WERI-Rb-1 (cell line): ENCODE data around the gene ZNF205.
"Not testable (repeated sequence)": the region's sequence is repeated elsewhere in the genome, so short reads cannot be mapped to it uniquely, and the experiment has no call there.

Experiments
- DNase-seq: peaks from one replicate; pipeline ENCODE4 v3.0.0-alpha.2; 2020
- H3K27ac ChIP-seq: fragments of 250-450 bp; sonication (Bioruptor Pico); 2 replicates; pipeline ENCODE4 v1.5.1; 2020; ENCODE audit warnings: mild to moderate bottlenecking, moderate library complexity
- H3K27me3 ChIP-seq: fragments of 250-450 bp; sonication (Bioruptor Pico); 2 replicates; pipeline ENCODE4 v1.5.1; 2021; ENCODE audit warnings: mild to moderate bottlenecking, low read depth, moderate library complexity; ENCODE audit not compliant: insufficient read depth, severe bottlenecking
- H3K36me3 ChIP-seq: fragments of 250-450 bp; sonication (Bioruptor Pico); 2 replicates; pipeline ENCODE4 v1.5.1; 2020; ENCODE audit warnings: mild to moderate bottlenecking, moderate library complexity
- H3K4me3 ChIP-seq: 2 replicates; pipeline ENCODE4 v1.5.1; 2011; ENCODE audit warnings: low read depth, mild to moderate bottlenecking, control low read depth, low read length
- H3K9me3 ChIP-seq: fragments of 250-450 bp; sonication (Bioruptor Pico); 2 replicates; pipeline ENCODE4 v1.5.1; 2021; ENCODE audit warnings: mild to moderate bottlenecking, moderate library complexity; ENCODE audit not compliant: severe bottlenecking
- TF ChIP-seq, protein P1 (sequence below): IDR thresholded peaks from 2 replicates; pipeline ENCODE4 v1.5.1; 2011; ENCODE audit warnings: low read depth, mild to moderate bottlenecking, control low read depth, inconsistent platforms, low read length

The ZNF205 gene

DNA sequence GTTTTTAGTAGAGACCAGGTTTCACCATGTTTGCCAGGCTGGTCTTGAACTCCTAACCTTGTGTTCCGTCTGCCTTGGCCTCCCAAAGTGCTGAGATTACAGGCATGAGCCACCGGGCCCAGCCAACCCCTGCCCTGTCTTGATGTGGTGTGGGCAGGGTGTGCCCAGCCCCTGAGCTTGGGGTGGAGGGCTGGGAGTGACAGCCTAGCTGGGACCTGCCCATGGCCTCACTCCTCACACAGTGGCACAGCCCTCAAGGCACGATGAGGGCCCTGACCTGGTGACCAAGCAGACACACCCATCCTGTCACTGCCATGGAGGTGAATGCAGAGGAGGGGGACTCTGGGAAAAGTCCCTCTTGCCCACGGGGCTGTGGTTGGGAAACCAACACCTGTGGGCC, 43.9 kb upstream of the ZNF205 start:
- no peak overlapping the region for H3K4me3 ChIP-seq
- TF ChIP-seq, protein P1, sequence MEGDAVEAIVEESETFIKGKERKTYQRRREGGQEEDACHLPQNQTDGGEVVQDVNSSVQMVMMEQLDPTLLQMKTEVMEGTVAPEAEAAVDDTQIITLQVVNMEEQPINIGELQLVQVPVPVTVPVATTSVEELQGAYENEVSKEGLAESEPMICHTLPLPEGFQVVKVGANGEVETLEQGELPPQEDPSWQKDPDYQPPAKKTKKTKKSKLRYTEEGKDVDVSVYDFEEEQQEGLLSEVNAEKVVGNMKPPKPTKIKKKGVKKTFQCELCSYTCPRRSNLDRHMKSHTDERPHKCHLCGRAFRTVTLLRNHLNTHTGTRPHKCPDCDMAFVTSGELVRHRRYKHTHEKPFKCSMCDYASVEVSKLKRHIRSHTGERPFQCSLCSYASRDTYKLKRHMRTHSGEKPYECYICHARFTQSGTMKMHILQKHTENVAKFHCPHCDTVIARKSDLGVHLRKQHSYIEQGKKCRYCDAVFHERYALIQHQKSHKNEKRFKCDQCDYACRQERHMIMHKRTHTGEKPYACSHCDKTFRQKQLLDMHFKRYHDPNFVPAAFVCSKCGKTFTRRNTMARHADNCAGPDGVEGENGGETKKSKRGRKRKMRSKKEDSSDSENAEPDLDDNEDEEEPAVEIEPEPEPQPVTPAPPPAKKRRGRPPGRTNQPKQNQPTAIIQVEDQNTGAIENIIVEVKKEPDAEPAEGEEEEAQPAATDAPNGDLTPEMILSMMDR = no peak
- H3K27ac ChIP-seq = no peak overlapping the region

DNA sequence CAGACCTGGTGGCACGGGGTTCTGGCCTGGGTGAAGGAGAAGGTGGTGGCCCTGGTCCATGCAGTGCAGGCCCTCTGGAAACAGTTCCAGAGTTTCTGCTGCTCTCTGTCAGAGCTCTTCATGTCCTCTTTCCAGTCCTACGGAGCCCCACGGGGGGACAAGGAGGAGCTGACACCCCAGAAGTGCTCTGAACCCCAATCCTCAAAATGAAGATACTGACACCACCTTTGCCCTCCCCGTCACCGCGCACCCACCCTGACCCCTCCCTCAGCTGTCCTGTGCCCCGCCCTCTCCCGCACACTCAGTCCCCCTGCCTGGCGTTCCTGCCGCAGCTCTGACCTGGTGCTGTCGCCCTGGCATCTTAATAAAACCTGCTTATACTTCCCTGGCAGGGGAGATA, 43.2 kb upstream of the ZNF205 start:
- not testable (repeated sequence) for DNase-seq, H3K27ac ChIP-seq, H3K9me3 ChIP-seq, H3K27me3 ChIP-seq, H3K4me3 ChIP-seq, H3K36me3 ChIP-seq

More for the DNA sequence above, 43.9 kb upstream of the ZNF205 start:
- DNase-seq = no peak
- no peaks in the 10 kb centered on the region for H3K27me3 ChIP-seq
- no peaks in the 10 kb centered on the region for H3K9me3 ChIP-seq
- H3K36me3 ChIP-seq = no peaks in the 10 kb centered on the region

DNA sequence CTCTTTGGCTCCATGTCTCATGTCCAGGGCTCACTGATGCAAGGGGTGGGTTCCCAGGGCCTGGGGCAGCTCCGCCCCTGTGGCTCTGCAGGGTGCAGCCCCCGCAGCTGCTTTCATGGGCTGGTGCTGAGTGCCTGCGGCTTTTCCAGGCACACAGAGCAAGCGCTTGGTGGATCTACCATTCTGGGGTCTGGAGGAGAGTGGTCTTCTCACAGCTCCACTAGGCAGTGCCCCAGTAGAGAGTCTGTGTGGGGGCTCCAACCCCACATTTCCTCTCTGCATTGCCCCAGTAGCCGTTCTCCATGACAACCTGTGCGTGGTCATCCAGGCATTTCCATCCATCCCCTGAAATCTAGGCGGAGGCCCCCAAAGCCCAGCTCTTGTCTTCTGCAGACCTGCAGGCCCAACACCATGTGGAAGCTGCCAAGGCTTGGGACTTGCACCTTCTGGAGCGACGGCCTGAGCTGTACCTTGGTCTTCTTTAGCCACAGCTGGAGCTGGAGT, 41.7 kb upstream of the ZNF205 start:
- Histone ChIP-seq H3K27me3 (no peaks in the 10 kb centered on the region), H3K36me3 (no peaks in the 10 kb centered on the region), H3K27ac (no peak overlapping the region), H3K4me3 (no peak overlapping the region), H3K9me3 (no peaks in the 10 kb centered on the region)
- no peak for DNase-seq
- TF ChIP-seq, protein P1 = no peak

DNA sequence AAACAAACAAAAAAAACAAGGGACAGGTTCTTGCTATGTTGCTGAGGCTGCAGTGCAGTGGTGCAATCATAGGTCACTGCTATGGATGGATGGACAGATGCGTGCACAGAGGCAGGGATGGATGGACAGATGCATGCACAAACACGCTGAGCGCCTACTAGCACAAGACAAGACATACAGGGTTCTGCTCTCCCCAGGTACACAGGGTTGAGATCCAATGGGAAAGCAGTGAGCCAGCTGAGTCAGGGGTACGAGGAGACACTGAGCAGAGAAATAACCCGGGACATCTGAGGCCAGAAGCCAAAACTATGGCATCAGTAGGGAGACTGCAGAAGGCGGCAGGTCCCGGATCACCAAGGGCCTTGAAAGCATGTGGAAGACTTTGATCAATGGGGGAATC, 40.7 kb upstream of the ZNF205 start:
- Histone ChIP-seq H3K27ac (no peak overlapping the region), H3K4me3 (no peak overlapping the region), H3K9me3 (no peaks in the 10 kb centered on the region), H3K27me3 (no peaks in the 10 kb centered on the region), H3K36me3 (no peaks in the 10 kb centered on the region)
- DNase-seq = no peak
- TF ChIP-seq, protein P1 = no peak

DNA sequence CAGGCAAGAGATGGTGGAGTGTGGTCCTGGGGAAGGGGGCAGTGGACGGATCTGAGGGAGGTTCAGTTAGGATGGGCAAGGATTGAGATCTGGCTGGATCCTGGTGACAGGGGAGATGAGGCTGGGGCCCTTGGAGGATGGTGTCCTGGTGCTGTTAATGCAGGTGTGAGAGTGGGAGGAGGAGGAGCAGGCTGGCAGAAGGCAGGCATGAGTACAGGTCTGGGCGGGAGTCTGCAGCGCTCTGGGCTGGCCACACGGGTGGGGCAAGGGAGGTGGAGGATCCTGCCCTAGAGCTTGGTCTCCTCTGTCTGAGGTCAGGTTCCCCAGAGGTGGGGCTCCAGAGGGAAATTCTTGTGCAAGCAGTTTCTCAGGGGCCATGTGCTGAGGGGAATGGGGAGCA, 40.2 kb upstream of the ZNF205 start:
- not testable (repeated sequence) for H3K27me3 ChIP-seq, H3K27ac ChIP-seq, H3K9me3 ChIP-seq, H3K4me3 ChIP-seq, H3K36me3 ChIP-seq, DNase-seq

DNA sequence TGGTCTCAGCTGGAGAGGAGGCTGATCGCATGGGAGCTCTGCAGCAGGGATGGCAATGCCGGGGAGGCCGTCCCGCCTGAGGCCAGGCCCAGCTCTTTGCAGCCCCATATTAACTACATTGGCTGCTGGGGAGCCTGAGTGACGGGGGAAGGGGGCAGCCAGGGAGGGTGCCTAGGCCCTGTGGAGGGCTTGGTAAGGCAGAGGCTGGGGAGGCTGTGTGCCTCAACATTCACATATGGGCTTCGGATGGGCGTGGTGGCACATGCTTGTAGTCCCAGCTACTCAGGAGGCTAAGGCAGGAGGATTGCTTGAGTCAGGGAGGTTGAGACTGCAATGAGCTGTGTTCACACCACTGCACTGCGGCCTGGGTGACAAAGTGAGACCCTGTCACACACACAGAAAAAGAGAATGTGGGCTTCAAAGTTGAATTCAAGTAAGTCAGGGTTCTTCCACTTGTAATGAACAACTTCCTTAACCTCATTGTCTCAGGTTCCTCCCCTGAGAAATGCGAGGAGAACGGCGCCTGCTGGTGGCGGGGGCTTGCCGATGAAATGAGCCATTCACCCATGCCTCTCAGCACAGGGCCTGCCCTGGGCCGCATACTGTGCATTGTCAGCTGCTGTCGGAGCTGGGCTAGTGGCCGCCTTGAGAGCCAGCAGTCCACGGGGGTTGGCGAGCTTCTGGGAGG, 39.7 kb upstream of the ZNF205 start:
- H3K36me3 ChIP-seq = not testable (repeated sequence)

More for the DNA sequence above, 39.7 kb upstream of the ZNF205 start:
- not testable (repeated sequence) for H3K27me3 ChIP-seq, H3K9me3 ChIP-seq, H3K4me3 ChIP-seq, H3K27ac ChIP-seq, DNase-seq
- TF ChIP-seq, protein P1 = peak; percentile 24; the same call in 1 of the 2 replicates
